Left kidney (tissue), 8 donors: ENCODE data around the gene SLIT3. TPM values are rescaled to one million over a fixed set of nuclear protein-coding genes. Genes with fewer than 3 reads are reported as not detected.

ENCODE experiments used
- DNase-seq: peaks from one replicate; pipeline ENCODE4 v3.0.0-alpha.2; 2013
- long read RNA-seq, 8 donors: transcript quantifications; one replicate each; lab custom pipeline, GENCODE V29; 2026
- polyA plus RNA-seq: library from polyadenylated mRNA; unstranded; fragments of 120-200 nt; gene quantifications from one replicate; pipeline ENCODE4 v1.2.1, GENCODE V29; 2013; ENCODE audit not compliant: insufficient read length

Gene SLIT3
- polyA plus RNA-seq, result 51.5 TPM
- long read RNA-seq, donor 1, partial matches to known transcripts, result 37 of 38 reads
- long read RNA-seq, donor 1, other reads (novel, unspliced or antisense), result 0 of 38 reads
- long read RNA-seq, donor 2, result 0 reads
- long read RNA-seq, donor 3, partial matches to known transcripts, result 5 of 5 reads
- long read RNA-seq, donor 3, other reads (novel, unspliced or antisense), result 0 of 5 reads
- long read RNA-seq, donor 4, result 0 reads
- long read RNA-seq, donor 5, partial matches to known transcripts, result 0 of 1 reads
- long read RNA-seq, donor 5, other reads (novel, unspliced or antisense), result 0 of 1 reads
- long read RNA-seq, donor 6, partial matches to known transcripts, result 14 of 15 reads
- long read RNA-seq, donor 6, other reads (novel, unspliced or antisense), result 0 of 15 reads
- long read RNA-seq, donor 7, result 0 reads
- long read RNA-seq, donor 8, result 0 reads

GRCh38 chr5:169300468-169301385 lies at the start of gene SLIT3:
TSS of gene SLIT3 (minus strand) at chr5:169301139. CDS start at chr5:169300709, 430 bp downstream.
- DNase-seq, result peak; percentile 87

GRCh38 chr5:169350016-169350415 lies 49.1 kb upstream of the SLIT3 start:
- no peak for DNase-seq

- DNase-seq, result peak; percentile 40
Measured at GRCh38 chr5:169347786-169348185, 46.8 kb upstream of the SLIT3 start.

- no peak for DNase-seq
Measured at GRCh38 chr5:169344629-169345028, 43.7 kb upstream of the SLIT3 start.

- DNase-seq, result no peak
Measured at GRCh38 chr5:169343766-169344165, 42.8 kb upstream of the SLIT3 start.

GRCh38 chr5:169341556-169341955 lies 40.6 kb upstream of the SLIT3 start:
- DNase-seq, result no peak

GRCh38 chr5:169339869-169340268 lies 38.9 kb upstream of the SLIT3 start:
- no peak for DNase-seq

- DNase-seq, result no peak
Measured at GRCh38 chr5:169336242-169336641, 35.3 kb upstream of the SLIT3 start.

- no peak for DNase-seq
Measured at GRCh38 chr5:169335806-169336205, 34.9 kb upstream of the SLIT3 start.

GRCh38 chr5:169333518-169333917 lies 32.6 kb upstream of the SLIT3 start:
- no peak for DNase-seq

- DNase-seq, result no peak
Measured at GRCh38 chr5:169331292-169331852, 30.4 kb upstream of the SLIT3 start.

- no peak for DNase-seq
Measured at GRCh38 chr5:169328401-169328800, 27.5 kb upstream of the SLIT3 start.

GRCh38 chr5:169325273-169325672 lies 24.3 kb upstream of the SLIT3 start:
- no peak for DNase-seq

- DNase-seq, result no peak
Measured at GRCh38 chr5:169318556-169318955, 17.6 kb upstream of the SLIT3 start.

- DNase-seq, result no peak
Measured at GRCh38 chr5:169307646-169308045, 6.7 kb upstream of the SLIT3 start.

- no peak for DNase-seq
Measured at GRCh38 chr5:169305366-169305765, 4.4 kb upstream of the SLIT3 start.

GRCh38 chr5:169304175-169304574 lies 3.2 kb upstream of the SLIT3 start:
- no peak for DNase-seq

GRCh38 chr5:169303119-169303515 lies 2.2 kb upstream of the SLIT3 start:
- no peak for DNase-seq

GRCh38 chr5:169302491-169303118 lies 1.7 kb upstream of the SLIT3 start:
- peak; percentile 82 for DNase-seq

- DNase-seq, result no peak
Measured at GRCh38 chr5:169301986-169302385, 1.0 kb upstream of the SLIT3 start.

- no peak for DNase-seq
Measured at GRCh38 chr5:169301386-169301934, 521 bp upstream of the SLIT3 start.
